Neural progenitor cell (in vitro differentiated cells): ENCODE measurements around the gene ATG10. TPM values are rescaled to one million over a fixed set of nuclear protein-coding genes. Genes with fewer than 3 reads are reported as not detected.

Experiments used
- DNase-seq: peaks from one replicate; pipeline ENCODE4 v3.0.0-alpha.2; 2016; ENCODE audit warnings: low spot score
- H2AFZ ChIP-seq: fragments of 200-600 bp; sonication (generic); replicated peaks from 2 replicates; pipeline ENCODE4 v1.6.1; 2016; ENCODE audit warnings: antibody characterized with exemption
- H3F3A ChIP-seq: fragments of 200-600 bp; sonication (generic); 2 replicates; pipeline ENCODE4 v1.6.1; 2016; ENCODE audit warnings: antibody characterized with exemption, low read depth
- H3K27ac ChIP-seq: fragments of 200-600 bp; sonication (generic); 2 replicates; pipeline ENCODE4 v1.5.1; 2016; ENCODE audit warnings: mild to moderate bottlenecking
- H3K27me3 ChIP-seq: fragments of 200-600 bp; sonication (generic); 2 replicates; pipeline ENCODE4 v1.6.1; 2016; ENCODE audit warnings: mild to moderate bottlenecking, moderate library complexity
- H3K36me3 ChIP-seq: fragments of 200-600 bp; sonication (generic); 2 replicates; pipeline ENCODE4 v1.5.1; 2016
- H3K4me1 ChIP-seq: fragments of 200-600 bp; sonication (generic); 2 replicates; pipeline ENCODE4 v1.6.1; 2016; ENCODE audit warnings: mixed run types
- H3K4me2 ChIP-seq: fragments of 200-600 bp; sonication (generic); 2 replicates; pipeline ENCODE4 v1.6.1; 2016
- H3K4me3 ChIP-seq: fragments of 200-600 bp; sonication (generic); 2 replicates; pipeline ENCODE4 v1.5.1; 2016
- H3K79me2 ChIP-seq: fragments of 200-600 bp; sonication (generic); 2 replicates; pipeline ENCODE4 v1.6.1; 2016; ENCODE audit warnings: low read depth
- H3K9ac ChIP-seq: fragments of 200-600 bp; sonication (generic); 2 replicates; pipeline ENCODE4 v1.6.1; 2016
- H3K9me3 ChIP-seq: fragments of 200-600 bp; sonication (generic); 2 replicates; pipeline ENCODE4 v1.5.1; 2016; ENCODE audit warnings: low read depth
- H4K20me1 ChIP-seq: fragments of 200-600 bp; sonication (generic); 2 replicates; pipeline ENCODE4 v1.6.1; 2016; ENCODE audit warnings: low read depth
- H3K27ac Mint-ChIP-seq: 3 replicates; pipeline ENCODE4 v1.8.0; 2021; ENCODE audit warnings: mixed read lengths
- H3K27me3 Mint-ChIP-seq: 2 replicates; pipeline ENCODE4 v1.8.0; 2022; ENCODE audit warnings: low read depth, mild to moderate bottlenecking, inconsistent platforms, moderate library complexity, mixed read lengths; ENCODE audit not compliant: insufficient read depth
- H3K36me3 Mint-ChIP-seq: 3 replicates; pipeline ENCODE4 v1.8.0; 2021; ENCODE audit warnings: mixed read lengths
- H3K4me1 Mint-ChIP-seq: 3 replicates; pipeline ENCODE4 v1.8.0; 2021; ENCODE audit warnings: mixed read lengths
- H3K4me3 Mint-ChIP-seq: 3 replicates; pipeline ENCODE4 v1.8.0; 2021; ENCODE audit warnings: mild to moderate bottlenecking, moderate library complexity, mixed read lengths
- H3K9me3 Mint-ChIP-seq: 3 replicates; pipeline ENCODE4 v1.8.0; 2020; ENCODE audit warnings: mixed read lengths
- EZH2 ChIP-seq: fragments of 200-600 bp; sonication (generic); IDR thresholded peaks from 2 replicates; pipeline ENCODE4 v1.6.1; 2017; ENCODE audit warnings: antibody characterized with exemption, mild to moderate bottlenecking, moderate library complexity
- EZH2phosphoT487 ChIP-seq: fragments of 200-600 bp; sonication (generic); IDR thresholded peaks from 2 replicates; pipeline ENCODE4 v1.6.1; 2017; ENCODE audit warnings: antibody characterized with exemption
- total RNA-seq: library from RNA; depleted of rRNA; stranded (reverse); fragments of >200 nt; gene quantifications from 2 replicates; pipeline ENCODE4 v1.2.3, GENCODE V29; 2015; ENCODE audit warnings: low replicate concordance
- TF ChIP-seq, protein P1 (sequence below): fragments of 200-600 bp; sonication (generic); IDR thresholded peaks from 2 replicates; pipeline ENCODE4 v1.5.1; 2017; ENCODE audit warnings: antibody characterized with exemption, mild to moderate bottlenecking

The ATG10 gene
- total RNA-seq, 1 donor from 2014 or later: 13.4 TPM

- H3K27me3 ChIP-seq: no peaks in the 10 kb centered on the region
- peaks cover 13% of the 10 kb centered on the region for H3F3A ChIP-seq
- no peaks in the 10 kb centered on the region for H3K79me2 ChIP-seq
- Mint-ChIP-seq H3K36me3 (no peaks in the 10 kb centered on the region), H3K9me3 (no peaks in the 10 kb centered on the region), H3K27me3 (no peaks in the 10 kb centered on the region), H3K27ac (no peak overlapping the region), H3K4me3 (no peak overlapping the region), H3K4me1 (peaks cover 5% of the 10 kb centered on the region)
- H3K4me2 ChIP-seq: no peak overlapping the region
- DNase-seq: peak; percentile 72
- TF ChIP-seq EZH2: no peak
- TF ChIP-seq, protein P1, sequence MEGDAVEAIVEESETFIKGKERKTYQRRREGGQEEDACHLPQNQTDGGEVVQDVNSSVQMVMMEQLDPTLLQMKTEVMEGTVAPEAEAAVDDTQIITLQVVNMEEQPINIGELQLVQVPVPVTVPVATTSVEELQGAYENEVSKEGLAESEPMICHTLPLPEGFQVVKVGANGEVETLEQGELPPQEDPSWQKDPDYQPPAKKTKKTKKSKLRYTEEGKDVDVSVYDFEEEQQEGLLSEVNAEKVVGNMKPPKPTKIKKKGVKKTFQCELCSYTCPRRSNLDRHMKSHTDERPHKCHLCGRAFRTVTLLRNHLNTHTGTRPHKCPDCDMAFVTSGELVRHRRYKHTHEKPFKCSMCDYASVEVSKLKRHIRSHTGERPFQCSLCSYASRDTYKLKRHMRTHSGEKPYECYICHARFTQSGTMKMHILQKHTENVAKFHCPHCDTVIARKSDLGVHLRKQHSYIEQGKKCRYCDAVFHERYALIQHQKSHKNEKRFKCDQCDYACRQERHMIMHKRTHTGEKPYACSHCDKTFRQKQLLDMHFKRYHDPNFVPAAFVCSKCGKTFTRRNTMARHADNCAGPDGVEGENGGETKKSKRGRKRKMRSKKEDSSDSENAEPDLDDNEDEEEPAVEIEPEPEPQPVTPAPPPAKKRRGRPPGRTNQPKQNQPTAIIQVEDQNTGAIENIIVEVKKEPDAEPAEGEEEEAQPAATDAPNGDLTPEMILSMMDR: peak; percentile 93
- TF ChIP-seq EZH2phosphoT487: no peak
- peaks cover 13% of the 10 kb centered on the region for H3K4me1 ChIP-seq
- H3K9me3 ChIP-seq: no peaks in the 10 kb centered on the region
- H3K36me3 ChIP-seq: no peaks in the 10 kb centered on the region
- H3K9ac ChIP-seq: no peak overlapping the region
- H4K20me1 ChIP-seq: no peaks in the 10 kb centered on the region
- no peak overlapping the region for H3K27ac ChIP-seq
- no peak overlapping the region for H2AFZ ChIP-seq
- H3K4me3 ChIP-seq: no peak overlapping the region
These were observed 253.8 kb downstream of the ATG10 start for GRCh38 chr5:82225525-82226172.

DNA sequence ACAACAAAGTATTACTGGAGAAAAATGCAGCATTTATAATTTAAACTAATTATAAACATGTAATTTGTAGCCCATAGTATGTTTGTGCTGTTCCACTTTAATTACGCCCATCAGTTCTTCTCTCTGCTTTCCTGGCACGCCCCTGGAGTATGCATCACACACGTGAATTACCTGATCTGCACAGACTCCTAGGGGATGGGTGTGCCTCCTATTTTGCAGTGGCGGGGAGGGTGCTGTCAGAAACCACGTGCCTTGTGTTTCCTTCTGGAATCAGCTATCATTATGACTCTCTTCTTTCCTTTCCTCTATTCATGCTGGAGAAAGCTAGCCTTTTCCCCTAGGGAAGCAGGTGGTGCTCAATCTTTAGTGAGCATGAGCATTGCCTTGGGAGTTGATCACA is 263.1 kb downstream of the ATG10 start:
- no peak overlapping the region for H2AFZ ChIP-seq
- peaks cover 2% of the 10 kb centered on the region for H3K27me3 Mint-ChIP-seq

DNA sequence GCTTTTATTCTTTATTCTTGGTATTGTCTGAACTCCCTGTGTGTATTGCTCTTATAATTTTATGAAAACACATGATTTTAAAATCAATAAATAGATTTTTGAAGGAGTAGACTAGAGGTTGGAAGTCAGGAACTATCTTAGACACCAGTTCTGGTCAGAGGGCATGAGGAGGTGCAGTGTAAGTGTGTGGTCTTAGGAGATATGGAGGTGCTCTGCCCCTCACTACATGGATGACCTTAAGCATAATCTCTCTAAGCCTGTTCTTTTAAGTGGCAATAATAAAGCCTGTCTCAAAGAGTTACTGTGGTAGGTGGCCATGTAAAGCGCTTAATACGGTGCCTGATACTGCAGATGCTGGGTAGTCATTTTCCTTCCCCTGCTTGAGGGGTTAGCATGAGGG is 272.3 kb downstream of the ATG10 start:
- Mint-ChIP-seq H3K27me3 (no peaks in the 10 kb centered on the region), H3K9me3 (peaks cover 18% of the 10 kb centered on the region), H3K4me1 (no peaks in the 10 kb centered on the region), H3K27ac (no peak overlapping the region), H3K4me3 (no peak overlapping the region), H3K36me3 (peaks cover 8% of the 10 kb centered on the region)
- Histone ChIP-seq H3F3A (no peaks in the 10 kb centered on the region), H3K9me3 (peaks cover 6% of the 10 kb centered on the region), H3K27ac (no peak overlapping the region), H3K36me3 (no peaks in the 10 kb centered on the region), H3K4me2 (no peak overlapping the region), H3K4me3 (no peak overlapping the region), H4K20me1 (no peaks in the 10 kb centered on the region), H3K79me2 (no peaks in the 10 kb centered on the region), H3K9ac (no peak overlapping the region), H3K4me1 (no peaks in the 10 kb centered on the region), H2AFZ (no peak overlapping the region), H3K27me3 (no peaks in the 10 kb centered on the region)
- TF ChIP-seq, protein P1: no peak
- TF ChIP-seq EZH2: no peak
- no peak for TF ChIP-seq EZH2phosphoT487
- no peak for DNase-seq

More for the DNA sequence above, 263.1 kb downstream of the ATG10 start:
- H3K27ac Mint-ChIP-seq: no peak overlapping the region
- no peaks in the 10 kb centered on the region for H3K9me3 Mint-ChIP-seq
- H3K9ac ChIP-seq: no peak overlapping the region
- no peak for DNase-seq
- no peaks in the 10 kb centered on the region for H4K20me1 ChIP-seq
- H3K4me1 Mint-ChIP-seq: no peaks in the 10 kb centered on the region
- no peak overlapping the region for H3K27ac ChIP-seq
- H3K79me2 ChIP-seq: no peaks in the 10 kb centered on the region
- H3K36me3 Mint-ChIP-seq: no peaks in the 10 kb centered on the region
- H3K4me1 ChIP-seq: no peaks in the 10 kb centered on the region
- H3K4me2 ChIP-seq: no peak overlapping the region
- H3F3A ChIP-seq: no peaks in the 10 kb centered on the region
- H3K4me3 ChIP-seq: no peak overlapping the region
- no peaks in the 10 kb centered on the region for H3K36me3 ChIP-seq
- H3K27me3 ChIP-seq: no peaks in the 10 kb centered on the region
- no peak overlapping the region for H3K4me3 Mint-ChIP-seq
- no peaks in the 10 kb centered on the region for H3K9me3 ChIP-seq
- no peak for TF ChIP-seq EZH2phosphoT487
- TF ChIP-seq EZH2: no peak
- TF ChIP-seq, protein P1: no peak
